OCI-LY1 (cell line): ENCODE data around the gene CSNK1D.

Source experiments
- H2AFZ ChIP-seq: fragments of 200-600 bp; sonication (generic), shearing (Covaris generic); 2 replicates; pipeline ENCODE4 v1.6.0; 2014; ENCODE audit warnings: antibody characterized with exemption, mild to moderate bottlenecking, low read length
- H3F3A ChIP-seq: fragments of 200-600 bp; sonication (generic), shearing (Covaris generic); 2 replicates; pipeline ENCODE4 v1.6.0; 2014; ENCODE audit warnings: mild to moderate bottlenecking, antibody characterized with exemption, low read length, moderate library complexity; ENCODE audit not compliant: insufficient read depth
- H3K27ac ChIP-seq: fragments of 200-600 bp; sonication (generic); 2 replicates; pipeline ENCODE4 v1.5.1; 2014; ENCODE audit warnings: low read length, mixed run types, mild to moderate bottlenecking, low read depth; ENCODE audit not compliant: poor library complexity, severe bottlenecking
- H3K27me3 ChIP-seq: fragments of 200-600 bp; sonication (generic); 2 replicates; pipeline ENCODE4 v1.6.0; 2014; ENCODE audit warnings: antibody characterized with exemption, mild to moderate bottlenecking, low read length, moderate library complexity; ENCODE audit not compliant: insufficient read depth
- H3K36me3 ChIP-seq: fragments of 200-600 bp; sonication (generic); 2 replicates; pipeline ENCODE4 v1.6.1; 2014; ENCODE audit warnings: mild to moderate bottlenecking, antibody characterized with exemption, low read length, moderate library complexity, mixed read lengths; ENCODE audit not compliant: insufficient read depth
- H3K4me1 ChIP-seq: fragments of 200-600 bp; sonication (generic); 2 replicates; pipeline ENCODE4 v1.5.1; 2014; ENCODE audit warnings: mild to moderate bottlenecking, low read length, moderate library complexity; ENCODE audit not compliant: insufficient read depth, severe bottlenecking
- H3K4me2 ChIP-seq: fragments of 200-600 bp; sonication (generic), shearing (Covaris generic); 2 replicates; pipeline ENCODE4 v1.6.1; 2014; ENCODE audit warnings: low read length
- H3K4me3 ChIP-seq: fragments of 200-600 bp; sonication (generic); 2 replicates; pipeline ENCODE4 v1.5.1; 2014; ENCODE audit warnings: low read length, low read depth, mild to moderate bottlenecking, mixed read lengths; ENCODE audit not compliant: poor library complexity, severe bottlenecking
- H3K79me2 ChIP-seq: fragments of 200-600 bp; shearing (Covaris generic); 2 replicates; pipeline ENCODE4 v1.6.1; 2016; ENCODE audit warnings: mixed run types, low read length, mixed read lengths; ENCODE audit not compliant: insufficient read depth
- H3K9ac ChIP-seq: fragments of 200-600 bp; sonication (generic), shearing (Covaris generic); 2 replicates; pipeline ENCODE4 v1.6.1; 2014; ENCODE audit warnings: mild to moderate bottlenecking, low read length, mixed read lengths
- H3K9me2 ChIP-seq: fragments of 200-600 bp; sonication (generic), shearing (Covaris generic); 2 replicates; pipeline ENCODE4 v1.6.1; 2014; ENCODE audit warnings: low read depth, mild to moderate bottlenecking, low read length, mixed read lengths
- H3K9me3 ChIP-seq: fragments of 200-600 bp; shearing (Covaris generic); 2 replicates; pipeline ENCODE4 v1.6.1; 2014; ENCODE audit warnings: low read length, mixed read lengths
- H4K20me1 ChIP-seq: fragments of 200-600 bp; sonication (generic), shearing (Covaris generic); 2 replicates; pipeline ENCODE4 v1.6.0; 2016; ENCODE audit warnings: mild to moderate bottlenecking, low read length; ENCODE audit not compliant: insufficient read depth
- CTCF ChIP-seq: fragments of 200-600 bp; sonication (generic), shearing (Covaris generic); IDR thresholded peaks from 2 replicates; pipeline ENCODE4 v1.5.1; 2017; ENCODE audit warnings: mild to moderate bottlenecking, antibody characterized with exemption, low read length, moderate library complexity, mixed read lengths
- EZH2 ChIP-seq: fragments of 200-600 bp; sonication (generic), shearing (Covaris generic); IDR thresholded peaks from 2 replicates; pipeline ENCODE4 v1.8.0; 2017; ENCODE audit warnings: borderline replicate concordance, mixed run types, mild to moderate bottlenecking, antibody characterized with exemption, low read length, moderate library complexity, mixed read lengths

The CSNK1D gene

GRCh38 chr17:82227629-82228277 is 45.7 kb downstream of the CSNK1D start:
- H3K79me2 ChIP-seq, result no peaks in the 10 kb centered on the region
- H3K4me3 ChIP-seq, result peak overlapping the region; percentile 64
- peak overlapping the region; percentile 72; the same call in 1 of the 2 replicates for H3K4me2 ChIP-seq
- TF ChIP-seq EZH2 (no peak), CTCF (no peak)
- no peaks in the 10 kb centered on the region for H3F3A ChIP-seq
- H3K27me3 ChIP-seq, result peaks cover 5% of the 10 kb centered on the region; the same call in 1 of the 2 replicates
- H3K4me1 ChIP-seq, result peaks cover 24% of the 10 kb centered on the region
- H3K27ac ChIP-seq, result no peak overlapping the region
- H3K9me2 ChIP-seq, result no peaks in the 10 kb centered on the region
- H4K20me1 ChIP-seq, result no peaks in the 10 kb centered on the region
- peak overlapping the region; percentile 63; the same call in 1 of the 2 replicates for H3K9ac ChIP-seq
- no peak overlapping the region for H2AFZ ChIP-seq
- H3K36me3 ChIP-seq, result no peaks in the 10 kb centered on the region
- H3K9me3 ChIP-seq, result no peaks in the 10 kb centered on the region

GRCh38 chr17:82226809-82227628 is 46.5 kb downstream of the CSNK1D start:
- Histone ChIP-seq H3K9me2 (no peaks in the 10 kb centered on the region), H3K4me2 (no peak overlapping the region), H3K27ac (no peak overlapping the region), H3K27me3 (peaks cover 5% of the 10 kb centered on the region; the same call in 1 of the 2 replicates), H2AFZ (no peak overlapping the region), H3K79me2 (no peaks in the 10 kb centered on the region), H4K20me1 (no peaks in the 10 kb centered on the region), H3K36me3 (no peaks in the 10 kb centered on the region), H3K9ac (no peak overlapping the region), H3K9me3 (no peaks in the 10 kb centered on the region), H3F3A (no peaks in the 10 kb centered on the region), H3K4me1 (peaks cover 24% of the 10 kb centered on the region), H3K4me3 (no peak overlapping the region)
- TF ChIP-seq CTCF, result no peak
- no peak for TF ChIP-seq EZH2

GRCh38 chr17:82226146-82226808 is 47.2 kb downstream of the CSNK1D start:
- Histone ChIP-seq H3K9me2 (no peaks in the 10 kb centered on the region), H3K36me3 (no peaks in the 10 kb centered on the region), H3K4me1 (peaks cover 17% of the 10 kb centered on the region), H3K4me3 (no peak overlapping the region), H3K9me3 (no peaks in the 10 kb centered on the region), H3K79me2 (no peaks in the 10 kb centered on the region), H3K27me3 (peaks cover 5% of the 10 kb centered on the region; the same call in 1 of the 2 replicates), H2AFZ (no peak overlapping the region), H3F3A (no peaks in the 10 kb centered on the region), H3K9ac (no peak overlapping the region), H3K27ac (no peak overlapping the region), H4K20me1 (no peaks in the 10 kb centered on the region), H3K4me2 (no peak overlapping the region)
- TF ChIP-seq CTCF (no peak), EZH2 (no peak)
